Measurements from ENCODE around the gene TRIO. TPM values are rescaled to one million over a fixed set of nuclear protein-coding genes. Genes with fewer than 3 reads are reported as not detected.

The TRIO gene
- total and polyA plus RNA-seq, 2 donors (not counting 3 experiments of a cell fraction or from before 2014, with no cell fraction given): 82.9 to 248 TPM

GRCh38 chr5:14127587-14127986, 15.6 kb upstream of the TRIO start:
- dilution Hi-C loops (cut with MboI; ENCODE audit: extremely low pct_ligation_motif_present, low sequenced_read_pairs) (loop anchor here (25.0 kb wide), 1 partner anchor 135 kb away; no protein-coding TSS in a partner anchor), intact Hi-C loops (cut with micrococcal nuclease) (no loop called here)
- BruUV-seq (replicated peaks): no TSS peak
- TF ChIP-seq JUN (IDR thresholded peaks at IDR 0.05; ENCODE audit: borderline replicate concordance, insufficient read depth, insufficient read length, low read depth) (no peak), MAX (IDR thresholded peaks at IDR 0.05; ENCODE audit: insufficient read depth, insufficient read length) (no peak)
- TF ChIP-seq, protein P1, sequence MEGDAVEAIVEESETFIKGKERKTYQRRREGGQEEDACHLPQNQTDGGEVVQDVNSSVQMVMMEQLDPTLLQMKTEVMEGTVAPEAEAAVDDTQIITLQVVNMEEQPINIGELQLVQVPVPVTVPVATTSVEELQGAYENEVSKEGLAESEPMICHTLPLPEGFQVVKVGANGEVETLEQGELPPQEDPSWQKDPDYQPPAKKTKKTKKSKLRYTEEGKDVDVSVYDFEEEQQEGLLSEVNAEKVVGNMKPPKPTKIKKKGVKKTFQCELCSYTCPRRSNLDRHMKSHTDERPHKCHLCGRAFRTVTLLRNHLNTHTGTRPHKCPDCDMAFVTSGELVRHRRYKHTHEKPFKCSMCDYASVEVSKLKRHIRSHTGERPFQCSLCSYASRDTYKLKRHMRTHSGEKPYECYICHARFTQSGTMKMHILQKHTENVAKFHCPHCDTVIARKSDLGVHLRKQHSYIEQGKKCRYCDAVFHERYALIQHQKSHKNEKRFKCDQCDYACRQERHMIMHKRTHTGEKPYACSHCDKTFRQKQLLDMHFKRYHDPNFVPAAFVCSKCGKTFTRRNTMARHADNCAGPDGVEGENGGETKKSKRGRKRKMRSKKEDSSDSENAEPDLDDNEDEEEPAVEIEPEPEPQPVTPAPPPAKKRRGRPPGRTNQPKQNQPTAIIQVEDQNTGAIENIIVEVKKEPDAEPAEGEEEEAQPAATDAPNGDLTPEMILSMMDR (IDR thresholded peaks at IDR 0.05; ENCODE audit: extremely low read depth in 1 of 2, insufficient read depth in 1 of 2, low read depth in 1 of 2, low read length in 2 of 2): no peak
- Histone ChIP-seq H3K4me3 (replicated peaks in 1 of 3; ENCODE audit: insufficient read depth in 1 of 3, low read depth in 1 of 3, low read length in 3 of 3) (no peak overlapping the region), H3K4me2 (ENCODE audit: insufficient read depth, low read length) (no peak overlapping the region), H4K20me1 (replicated peaks; ENCODE audit: control insufficient read depth, extremely low read depth, insufficient read depth, low read length) (no peaks in the 10 kb centered on the region), H3K9me3 (replicated peaks; ENCODE audit: control insufficient read depth, insufficient read depth, low read length) (no peaks in the 10 kb centered on the region), H3K4me1 (ENCODE audit: control insufficient read depth, extremely low read depth, insufficient read depth, low read length) (no peaks in the 10 kb centered on the region), H3K36me3 (ENCODE audit: control insufficient read depth in 2 of 2, extremely low read depth in 1 of 2, insufficient read depth in 2 of 2, low read length in 2 of 2) (no peaks in the 10 kb centered on the region), H3K79me2 (ENCODE audit: control insufficient read depth, insufficient read depth, low read length) (no peaks in the 10 kb centered on the region), H3K9me1 (replicated peaks; ENCODE audit: control insufficient read depth, extremely low read depth, insufficient read depth, low read length) (no peaks in the 10 kb centered on the region), H2AFZ (ENCODE audit: low read depth, low read length) (no peak overlapping the region), H3K27ac (ENCODE audit: insufficient read depth, low read depth, low read length) (no peak overlapping the region), H3K9ac (replicated peaks; ENCODE audit: extremely low read depth, insufficient read depth, low read length) (no peak overlapping the region), H3K27me3 (ENCODE audit: control insufficient read depth in 2 of 2, insufficient read depth in 2 of 2, low read length in 2 of 2) (peaks cover 13 to 16% of the 10 kb centered on the region in 2 experiments)
- no peak for DNase-seq (ENCODE audit: low read depth, low spot score)
- ChIA-PET POLR2A (no interaction called here), CTCF (no interaction called here)
- no peak for FAIRE-seq

- no peaks in the 10 kb centered on the region for H3K4me1 ChIP-seq (ENCODE audit: control insufficient read depth, extremely low read depth, insufficient read depth, low read length)
- TF ChIP-seq GATA2 (IDR thresholded peaks at IDR 0.05; ENCODE audit: insufficient read depth, insufficient read length, low read depth, low read length) (no peak), MYC (IDR thresholded peaks at IDR 0.05; ENCODE audit: low read depth, low read length) (no peak), EZH2 (IDR thresholded peaks at IDR 0.05; ENCODE audit: borderline replicate concordance, low read depth, low read length, severe bottlenecking) (no peak), FOS (IDR thresholded peaks at IDR 0.05; ENCODE audit: borderline replicate concordance, insufficient read depth, low read length) (no peak), POLR2AphosphoS5 (IDR thresholded peaks at IDR 0.05; ENCODE audit: insufficient read depth, low read depth, low read length) (no peak), POLR2A (IDR thresholded peaks at IDR 0.05; ENCODE audit: low read depth, low read length) (no peak), JUN (IDR thresholded peaks at IDR 0.05; ENCODE audit: borderline replicate concordance, insufficient read depth, insufficient read length, low read depth) (no peak), MAX (IDR thresholded peaks at IDR 0.05; ENCODE audit: insufficient read depth, insufficient read length) (no peak)
- TF ChIP-seq, protein P1 (IDR thresholded peaks at IDR 0.05; ENCODE audit: extremely low read depth in 1 of 2, insufficient read depth in 1 of 2, low read depth in 1 of 2, low read length in 2 of 2): no peak
- H3K27me3 ChIP-seq (ENCODE audit: control insufficient read depth in 2 of 2, insufficient read depth in 2 of 2, low read length in 2 of 2): peaks cover 13 to 16% of the 10 kb centered on the region in 2 experiments
- H2AFZ ChIP-seq (ENCODE audit: low read depth, low read length): no peak overlapping the region
- H3K79me2 ChIP-seq (ENCODE audit: control insufficient read depth, insufficient read depth, low read length): no peaks in the 10 kb centered on the region
- H3K9me3 ChIP-seq (replicated peaks; ENCODE audit: control insufficient read depth, insufficient read depth, low read length): no peaks in the 10 kb centered on the region
- FAIRE-seq (no peak), DNase-seq (ENCODE audit: low read depth, low spot score) (no peak)
- intact Hi-C loops (cut with micrococcal nuclease): no loop called here
- no peaks in the 10 kb centered on the region for H3K9me1 ChIP-seq (replicated peaks; ENCODE audit: control insufficient read depth, extremely low read depth, insufficient read depth, low read length)
- dilution Hi-C loops (cut with MboI; ENCODE audit: extremely low pct_ligation_motif_present, low sequenced_read_pairs): loop anchor here (25.0 kb wide), 1 partner anchor 134 kb away; no protein-coding TSS in a partner anchor
- H3K36me3 ChIP-seq (ENCODE audit: control insufficient read depth in 2 of 2, extremely low read depth in 1 of 2, insufficient read depth in 2 of 2, low read length in 2 of 2): no peaks in the 10 kb centered on the region
- ChIA-PET POLR2A (no interaction called here), CTCF (interaction anchor here (2.3 kb wide), 1 partner anchor 11 kb away, joined by 7 read pairs; no protein-coding TSS in a partner anchor)
- H3K4me3 ChIP-seq (replicated peaks in 1 of 3; ENCODE audit: insufficient read depth in 1 of 3, low read depth in 1 of 3, low read length in 3 of 3): no peak overlapping the region
- BruUV-seq (replicated peaks): no TSS peak
- no peak overlapping the region for H3K4me2 ChIP-seq (ENCODE audit: insufficient read depth, low read length)
- H3K27ac ChIP-seq (ENCODE audit: insufficient read depth, low read depth, low read length): no peak overlapping the region
- no peaks in the 10 kb centered on the region for H4K20me1 ChIP-seq (replicated peaks; ENCODE audit: control insufficient read depth, extremely low read depth, insufficient read depth, low read length)
- H3K9ac ChIP-seq (replicated peaks; ENCODE audit: extremely low read depth, insufficient read depth, low read length): no peak overlapping the region
These were observed 15.1 kb upstream of the TRIO start for GRCh38 chr5:14128079-14128478.
